ENCODE data around the gene RAB4B. TPM values are rescaled to one million over a fixed set of nuclear protein-coding genes. Genes with fewer than 3 reads are reported as not detected.
"Not testable (repeated sequence)": the region's sequence is repeated elsewhere in the genome, so short reads cannot be mapped to it uniquely, and the experiment has no call there.

RAB4B gene
- total RNA-seq, result 9.0 TPM

GRCh38 chr19:40777937-40778705, at the start of gene RAB4B:
TSS of gene RAB4B (plus strand) at chr19:40778247. CDS start at chr19:40778376, 129 bp downstream.
- DNase-seq (ENCODE audit: low spot score) (peak; percentile 100), ATAC-seq (peak; percentile 90)

- DNase-seq (ENCODE audit: low spot score); ATAC-seq: not testable (repeated sequence)
Observed at GRCh38 chr19:40730065-40730464, 48.0 kb upstream of the RAB4B start.

- ATAC-seq; DNase-seq (ENCODE audit: low spot score): not testable (repeated sequence)
Observed at GRCh38 chr19:40732304-40732703, 45.7 kb upstream of the RAB4B start.

- no peak for DNase-seq (ENCODE audit: low spot score)
- no peak for ATAC-seq
Observed at GRCh38 chr19:40733149-40733548, 44.9 kb upstream of the RAB4B start.

GRCh38 chr19:40735013-40735771, 42.9 kb upstream of the RAB4B start:
- DNase-seq (ENCODE audit: low spot score), result no peak
- no peak for ATAC-seq

- ATAC-seq, result no peak
- no peak for DNase-seq (ENCODE audit: low spot score)
Observed at GRCh38 chr19:40736661-40737060, 41.4 kb upstream of the RAB4B start.

GRCh38 chr19:40737102-40737644, 40.9 kb upstream of the RAB4B start:
- DNase-seq (ENCODE audit: low spot score) (no peak), ATAC-seq (no peak)

GRCh38 chr19:40739030-40739839, 38.8 kb upstream of the RAB4B start:
- ATAC-seq (no peak), DNase-seq (ENCODE audit: low spot score) (no peak)

- ATAC-seq (no peak), DNase-seq (ENCODE audit: low spot score) (no peak)
Observed at GRCh38 chr19:40739871-40740703, 38.0 kb upstream of the RAB4B start.

- ATAC-seq (no peak), DNase-seq (ENCODE audit: low spot score) (no peak)
Observed at GRCh38 chr19:40740747-40741146, 37.3 kb upstream of the RAB4B start.

- ATAC-seq (peak; percentile 7), DNase-seq (ENCODE audit: low spot score) (no peak)
Observed at GRCh38 chr19:40741527-40742390, 36.3 kb upstream of the RAB4B start.

- ATAC-seq (peak; percentile 89), DNase-seq (ENCODE audit: low spot score) (peak; percentile 78)
Observed at GRCh38 chr19:40742477-40742876, 35.6 kb upstream of the RAB4B start.

GRCh38 chr19:40742886-40743285, 35.2 kb upstream of the RAB4B start:
- ATAC-seq, result no peak

GRCh38 chr19:40743926-40744325, 34.1 kb upstream of the RAB4B start:
- DNase-seq (ENCODE audit: low spot score) (no peak), ATAC-seq (no peak)

More at GRCh38 chr19:40742886-40743285, 35.2 kb upstream of the RAB4B start:
- DNase-seq (ENCODE audit: low spot score), result no peak

GRCh38 chr19:40744554-40745401, 33.3 kb upstream of the RAB4B start:
- peak; percentile 9 for ATAC-seq
- DNase-seq (ENCODE audit: low spot score), result no peak

- DNase-seq (ENCODE audit: low spot score), result no peak
- ATAC-seq, result no peak
Observed at GRCh38 chr19:40745402-40745780, 32.7 kb upstream of the RAB4B start.

GRCh38 chr19:40747536-40747935, 30.5 kb upstream of the RAB4B start:
- DNase-seq (ENCODE audit: low spot score) (no peak), ATAC-seq (no peak)
